Measurements from ENCODE around the gene DPP6.

DNA sequence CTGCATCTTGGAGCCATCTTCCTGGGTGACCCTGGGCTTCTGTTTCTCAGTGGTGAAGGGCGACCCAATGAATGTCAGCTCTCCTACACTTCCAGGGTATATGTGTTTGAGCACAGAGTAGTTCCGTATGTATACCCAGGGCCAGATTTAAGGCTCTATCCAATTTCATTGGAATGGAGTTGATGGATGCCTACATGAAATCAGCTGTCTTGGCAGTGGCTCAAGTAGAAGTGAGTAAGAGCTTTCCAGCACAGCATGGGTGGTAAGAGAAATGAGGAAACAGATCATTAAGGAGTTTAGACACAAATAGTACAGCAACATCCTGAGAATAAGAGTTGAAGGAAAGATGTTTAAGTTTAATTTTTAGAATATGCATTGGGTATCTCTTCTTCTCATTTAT lies 517.7 kb downstream of the DPP6 start:
- TF ChIP-seq POLR2A (IDR thresholded peaks at IDR 0.05; ENCODE audit: low read length): no peak
- TF ChIP-seq GATA1 (IDR thresholded peaks at IDR 0.05; ENCODE audit: low read depth, low read length): no peak
